Measurements from ENCODE around the gene SLC4A7.

DNA sequence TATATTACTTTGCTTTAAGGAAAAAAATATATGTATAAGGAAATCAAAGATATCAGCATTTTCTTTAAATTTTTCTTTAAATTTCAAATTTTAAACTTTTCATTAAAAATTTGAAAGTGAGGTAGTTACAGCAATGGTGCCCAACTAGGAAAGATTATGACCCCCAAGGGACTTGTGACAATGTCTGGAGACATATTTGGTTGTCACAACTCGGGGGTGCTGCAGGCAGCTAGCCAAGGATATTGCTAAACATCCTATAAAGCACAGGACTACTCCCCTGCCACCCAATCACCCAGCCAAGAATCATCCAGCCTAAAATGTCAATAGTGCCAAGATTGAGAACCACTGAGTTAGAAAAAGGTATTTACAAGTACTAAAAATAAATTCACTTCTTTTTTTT, 57.3 kb downstream of the SLC4A7 start:
- no peak for TF ChIP-seq MAFK (IDR thresholded peaks at IDR 0.05; ENCODE audit: low read length)
- TF ChIP-seq SMAD4 (CRISPR knock-in tag; conservative IDR thresholded peaks at IDR 0.05) = no peak
- TF ChIP-seq HMG20B (CRISPR knock-in tag; IDR thresholded peaks at IDR 0.05) = no peak
- TF ChIP-seq, protein P1, sequence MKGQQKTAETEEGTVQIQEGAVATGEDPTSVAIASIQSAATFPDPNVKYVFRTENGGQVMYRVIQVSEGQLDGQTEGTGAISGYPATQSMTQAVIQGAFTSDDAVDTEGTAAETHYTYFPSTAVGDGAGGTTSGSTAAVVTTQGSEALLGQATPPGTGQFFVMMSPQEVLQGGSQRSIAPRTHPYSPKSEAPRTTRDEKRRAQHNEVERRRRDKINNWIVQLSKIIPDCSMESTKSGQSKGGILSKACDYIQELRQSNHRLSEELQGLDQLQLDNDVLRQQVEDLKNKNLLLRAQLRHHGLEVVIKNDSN (CRISPR knock-in tag; IDR thresholded peaks at IDR 0.05) = no peak
- no peak for TF ChIP-seq EZH2 (IDR thresholded peaks at IDR 0.05; ENCODE audit: borderline replicate concordance, low read depth, low read length)
- no peak for TF ChIP-seq ZNF184 (CRISPR knock-in tag; IDR thresholded peaks at IDR 0.05)
- TF ChIP-seq CEBPB (tag; IDR thresholded peaks at IDR 0.05) = no peak
- TF ChIP-seq, protein P2, sequence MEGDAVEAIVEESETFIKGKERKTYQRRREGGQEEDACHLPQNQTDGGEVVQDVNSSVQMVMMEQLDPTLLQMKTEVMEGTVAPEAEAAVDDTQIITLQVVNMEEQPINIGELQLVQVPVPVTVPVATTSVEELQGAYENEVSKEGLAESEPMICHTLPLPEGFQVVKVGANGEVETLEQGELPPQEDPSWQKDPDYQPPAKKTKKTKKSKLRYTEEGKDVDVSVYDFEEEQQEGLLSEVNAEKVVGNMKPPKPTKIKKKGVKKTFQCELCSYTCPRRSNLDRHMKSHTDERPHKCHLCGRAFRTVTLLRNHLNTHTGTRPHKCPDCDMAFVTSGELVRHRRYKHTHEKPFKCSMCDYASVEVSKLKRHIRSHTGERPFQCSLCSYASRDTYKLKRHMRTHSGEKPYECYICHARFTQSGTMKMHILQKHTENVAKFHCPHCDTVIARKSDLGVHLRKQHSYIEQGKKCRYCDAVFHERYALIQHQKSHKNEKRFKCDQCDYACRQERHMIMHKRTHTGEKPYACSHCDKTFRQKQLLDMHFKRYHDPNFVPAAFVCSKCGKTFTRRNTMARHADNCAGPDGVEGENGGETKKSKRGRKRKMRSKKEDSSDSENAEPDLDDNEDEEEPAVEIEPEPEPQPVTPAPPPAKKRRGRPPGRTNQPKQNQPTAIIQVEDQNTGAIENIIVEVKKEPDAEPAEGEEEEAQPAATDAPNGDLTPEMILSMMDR (IDR thresholded peaks at IDR 0.05 in 2 of 3, conservative IDR thresholded peaks at IDR 0.05 in 1 of 3; ENCODE audit: insufficient read depth in 2 of 3, low read depth in 1 of 3, low read length in 3 of 3) = no peak
- no peak for TF ChIP-seq MBD2 (IDR thresholded peaks at IDR 0.05; ENCODE audit: borderline replicate concordance, low read depth)
- no peak for TF ChIP-seq KHSRP (IDR thresholded peaks at IDR 0.05)
- TF ChIP-seq POLR2AphosphoS5 (IDR thresholded peaks at IDR 0.05; ENCODE audit: control insufficient read depth, insufficient read depth, low read depth, low read length) = no peak
- no peak for TF ChIP-seq KLF10 (CRISPR knock-in tag; IDR thresholded peaks at IDR 0.05)
